OCI-LY7 (cell line): Measurements from ENCODE around the gene PITPNC1. TPM values are rescaled to one million over a fixed set of nuclear protein-coding genes. Genes with fewer than 3 reads are reported as not detected.

Experiments used
- BruUV-seq: library from RNA; stranded (reverse); fragments of 400-500 nt; replicated peaks from 2 replicates; lab custom pipeline; 2021; lab: Mats Ljungman, UMichigan
- CTCF ChIA-PET: fragments of 300-600 bp; sonication (Branson Sonifier 250); formaldehyde crosslinking; loops from one replicate; lab custom pipeline; 2022; ENCODE audit warnings: antibody characterized with exemption; ENCODE audit not compliant: unreplicated experiment; lab: Charles Lee
- POLR2A ChIA-PET: fragments of 300-600 bp; sonication (Branson Sonifier 250); formaldehyde crosslinking; loops from one replicate; lab custom pipeline; 2022; ENCODE audit warnings: antibody characterized with exemption; lab: Charles Lee
- DNase-seq: peaks from one replicate; pipeline ENCODE4 v3.0.0-alpha.2; 2015; ENCODE audit warnings: low spot score
- H2AFZ ChIP-seq: fragments of 200-600 bp; sonication (generic), shearing (Covaris generic); 2 replicates; pipeline ENCODE4 v1.6.1; 2014; ENCODE audit warnings: mild to moderate bottlenecking, antibody characterized with exemption, low read length, moderate library complexity
- H3K27ac ChIP-seq: fragments of 200-600 bp; sonication (generic); 2 replicates; pipeline ENCODE4 v1.5.1; 2014; ENCODE audit warnings: mixed run types, low read depth, mild to moderate bottlenecking, moderate library complexity, low read length, inconsistent platforms; ENCODE audit not compliant: poor library complexity, severe bottlenecking
- H3K36me3 ChIP-seq: fragments of 200-600 bp; sonication (generic); 2 replicates; pipeline ENCODE4 v1.6.1; 2014; ENCODE audit warnings: mild to moderate bottlenecking, antibody characterized with exemption, low read length, moderate library complexity, mixed read lengths; ENCODE audit not compliant: insufficient read depth
- H3K4me1 ChIP-seq: fragments of 200-600 bp; sonication (generic); 2 replicates; pipeline ENCODE4 v1.5.1; 2014; ENCODE audit warnings: mild to moderate bottlenecking, low read length; ENCODE audit not compliant: insufficient read depth, poor library complexity, severe bottlenecking
- H3K4me2 ChIP-seq: fragments of 200-600 bp; sonication (generic); 2 replicates; pipeline ENCODE4 v1.6.1; 2014; ENCODE audit warnings: mild to moderate bottlenecking, low read length
- H3K4me3 ChIP-seq: fragments of 200-600 bp; sonication (generic); 2 replicates; pipeline ENCODE4 v1.5.1; 2014; ENCODE audit warnings: mild to moderate bottlenecking, low read depth, low read length; ENCODE audit not compliant: poor library complexity, severe bottlenecking
- H3K79me2 ChIP-seq: fragments of 200-600 bp; sonication (generic); 2 replicates; pipeline ENCODE4 v1.6.1; 2016; ENCODE audit warnings: low read depth, mild to moderate bottlenecking, low read length, moderate library complexity, mixed read lengths; ENCODE audit not compliant: insufficient read depth
- H3K9me2 ChIP-seq: fragments of 200-600 bp; sonication (generic); 2 replicates; pipeline ENCODE4 v1.6.1; 2016; ENCODE audit warnings: mild to moderate bottlenecking, low read length, mixed read lengths; ENCODE audit not compliant: insufficient read depth
- H3K9me3 ChIP-seq: fragments of 200-600 bp; sonication (generic); 2 replicates; pipeline ENCODE4 v1.6.1; 2014; ENCODE audit warnings: mild to moderate bottlenecking, mixed run types, low read length, mixed read lengths
- H4K20me1 ChIP-seq: fragments of 200-600 bp; sonication (generic); 2 replicates; pipeline ENCODE4 v1.6.1; 2014; ENCODE audit warnings: mild to moderate bottlenecking, antibody characterized with exemption, low read length, moderate library complexity, mixed read lengths; ENCODE audit not compliant: insufficient read depth
- EZH2phosphoT487 ChIP-seq: fragments of 200-600 bp; sonication (generic); IDR thresholded peaks from 2 replicates; pipeline ENCODE4 v1.6.1; 2018; ENCODE audit warnings: low read depth, borderline replicate concordance, mild to moderate bottlenecking, mixed run types, antibody characterized with exemption, low read length, moderate library complexity, mixed read lengths
- intact Hi-C: fragments of 100-400 bp; cut with micrococcal nuclease; formaldehyde crosslinking; loops from one replicate; pipeline ENCODE4 v1.10.0; 2022; ENCODE audit not compliant: unreplicated experiment
- total RNA-seq, 2 experiments: library from RNA; depleted of rRNA in 1 of 2; stranded (reverse); fragments of >200 nt in 1 of 2; shearing (Covaris generic) in 1 of 2; gene quantifications; 2 replicates each; pipeline ENCODE4 v1.2.3, GENCODE V29; 2014 to 2022
- TF ChIP-seq, protein P1 (sequence below): fragments of 200-600 bp; sonication (generic); conservative IDR thresholded peaks from 2 replicates; pipeline ENCODE4 v1.5.1; 2014; ENCODE audit warnings: mild to moderate bottlenecking, antibody characterized with exemption, low read length, moderate library complexity, mixed read lengths

Gene PITPNC1
- total RNA-seq, 2 experiments from 2014 or later, result 14.3 to 21.1 TPM

DNA sequence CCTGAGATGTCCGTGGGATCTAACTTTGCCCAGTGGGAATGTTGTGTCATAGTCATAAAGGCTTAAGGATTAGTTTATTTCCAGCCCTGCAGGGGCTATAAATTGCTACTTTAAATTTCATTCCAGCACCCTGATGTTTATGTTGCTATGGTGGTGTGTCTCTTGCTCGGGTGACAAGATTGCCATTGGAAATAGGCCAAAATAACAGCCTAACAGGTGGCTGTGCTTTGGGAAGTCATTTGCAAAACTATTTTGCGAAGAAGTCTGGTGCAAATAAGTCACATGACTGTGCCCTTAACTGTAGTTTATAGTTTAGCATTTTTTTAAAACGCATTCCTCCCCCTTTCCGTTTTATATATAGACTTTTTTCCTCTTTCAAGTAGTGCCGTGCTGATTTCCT, 23.1 kb downstream of the PITPNC1 start:
- no peak overlapping the region for H2AFZ ChIP-seq
- peak overlapping the region; percentile 14; the same call in 1 of the 2 replicates for H3K4me2 ChIP-seq
- no peak overlapping the region for H3K27ac ChIP-seq
- ChIA-PET POLR2A (interaction anchor here (0.5 to 0.6 kb wide), 3 partner anchors 52 to 176 kb away, joined by 3 to 4 read pairs (median 3); no protein-coding TSS in a partner anchor), CTCF (no interaction called here)
- no peaks in the 10 kb centered on the region for H3K79me2 ChIP-seq
- intact Hi-C loops, result no loop called here
- TF ChIP-seq EZH2phosphoT487, result no peak
- TF ChIP-seq, protein P1, sequence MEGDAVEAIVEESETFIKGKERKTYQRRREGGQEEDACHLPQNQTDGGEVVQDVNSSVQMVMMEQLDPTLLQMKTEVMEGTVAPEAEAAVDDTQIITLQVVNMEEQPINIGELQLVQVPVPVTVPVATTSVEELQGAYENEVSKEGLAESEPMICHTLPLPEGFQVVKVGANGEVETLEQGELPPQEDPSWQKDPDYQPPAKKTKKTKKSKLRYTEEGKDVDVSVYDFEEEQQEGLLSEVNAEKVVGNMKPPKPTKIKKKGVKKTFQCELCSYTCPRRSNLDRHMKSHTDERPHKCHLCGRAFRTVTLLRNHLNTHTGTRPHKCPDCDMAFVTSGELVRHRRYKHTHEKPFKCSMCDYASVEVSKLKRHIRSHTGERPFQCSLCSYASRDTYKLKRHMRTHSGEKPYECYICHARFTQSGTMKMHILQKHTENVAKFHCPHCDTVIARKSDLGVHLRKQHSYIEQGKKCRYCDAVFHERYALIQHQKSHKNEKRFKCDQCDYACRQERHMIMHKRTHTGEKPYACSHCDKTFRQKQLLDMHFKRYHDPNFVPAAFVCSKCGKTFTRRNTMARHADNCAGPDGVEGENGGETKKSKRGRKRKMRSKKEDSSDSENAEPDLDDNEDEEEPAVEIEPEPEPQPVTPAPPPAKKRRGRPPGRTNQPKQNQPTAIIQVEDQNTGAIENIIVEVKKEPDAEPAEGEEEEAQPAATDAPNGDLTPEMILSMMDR, result no peak
- H4K20me1 ChIP-seq, result no peaks in the 10 kb centered on the region; the same call in 1 of the 2 replicates
- DNase-seq, result no peak
- peaks cover 36% of the 10 kb centered on the region for H3K4me1 ChIP-seq
- no peak overlapping the region for H3K4me3 ChIP-seq
- no peaks in the 10 kb centered on the region for H3K36me3 ChIP-seq
- H3K9me3 ChIP-seq, result no peaks in the 10 kb centered on the region
- no TSS peak for BruUV-seq
- H3K9me2 ChIP-seq, result no peaks in the 10 kb centered on the region

DNA sequence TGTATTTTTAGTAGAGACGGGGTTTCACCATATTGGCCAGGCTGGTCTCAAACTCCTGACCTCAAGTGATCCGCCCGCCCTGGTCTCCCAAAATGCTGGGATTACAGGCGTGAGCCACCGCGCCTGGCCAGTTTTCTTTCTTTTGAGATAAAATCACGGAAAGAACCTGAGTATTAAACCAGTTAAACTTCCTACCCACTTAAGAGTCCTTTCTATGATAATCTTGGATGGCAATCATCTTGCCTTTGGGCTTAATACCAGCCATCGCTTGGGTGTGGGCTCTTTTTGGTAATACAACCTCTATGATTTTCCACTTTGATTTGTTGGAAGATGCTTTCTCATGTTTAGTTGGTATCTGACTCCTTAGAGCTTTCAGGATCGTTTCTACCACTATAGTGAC, 24.0 kb downstream of the PITPNC1 start:
- no peak for TF ChIP-seq EZH2phosphoT487
- TF ChIP-seq, protein P1, result no peak
- Histone ChIP-seq H3K4me1 (peaks cover 36% of the 10 kb centered on the region), H3K4me3 (no peak overlapping the region), H4K20me1 (no peaks in the 10 kb centered on the region), H3K36me3 (no peaks in the 10 kb centered on the region), H3K9me2 (no peaks in the 10 kb centered on the region), H3K79me2 (no peaks in the 10 kb centered on the region), H3K4me2 (no peak overlapping the region), H3K27ac (no peak overlapping the region), H2AFZ (no peak overlapping the region), H3K9me3 (no peaks in the 10 kb centered on the region)
- no TSS peak for BruUV-seq
- DNase-seq, result no peak
- intact Hi-C loops, result no loop called here
- ChIA-PET CTCF (no interaction called here), POLR2A (no interaction called here)

DNA sequence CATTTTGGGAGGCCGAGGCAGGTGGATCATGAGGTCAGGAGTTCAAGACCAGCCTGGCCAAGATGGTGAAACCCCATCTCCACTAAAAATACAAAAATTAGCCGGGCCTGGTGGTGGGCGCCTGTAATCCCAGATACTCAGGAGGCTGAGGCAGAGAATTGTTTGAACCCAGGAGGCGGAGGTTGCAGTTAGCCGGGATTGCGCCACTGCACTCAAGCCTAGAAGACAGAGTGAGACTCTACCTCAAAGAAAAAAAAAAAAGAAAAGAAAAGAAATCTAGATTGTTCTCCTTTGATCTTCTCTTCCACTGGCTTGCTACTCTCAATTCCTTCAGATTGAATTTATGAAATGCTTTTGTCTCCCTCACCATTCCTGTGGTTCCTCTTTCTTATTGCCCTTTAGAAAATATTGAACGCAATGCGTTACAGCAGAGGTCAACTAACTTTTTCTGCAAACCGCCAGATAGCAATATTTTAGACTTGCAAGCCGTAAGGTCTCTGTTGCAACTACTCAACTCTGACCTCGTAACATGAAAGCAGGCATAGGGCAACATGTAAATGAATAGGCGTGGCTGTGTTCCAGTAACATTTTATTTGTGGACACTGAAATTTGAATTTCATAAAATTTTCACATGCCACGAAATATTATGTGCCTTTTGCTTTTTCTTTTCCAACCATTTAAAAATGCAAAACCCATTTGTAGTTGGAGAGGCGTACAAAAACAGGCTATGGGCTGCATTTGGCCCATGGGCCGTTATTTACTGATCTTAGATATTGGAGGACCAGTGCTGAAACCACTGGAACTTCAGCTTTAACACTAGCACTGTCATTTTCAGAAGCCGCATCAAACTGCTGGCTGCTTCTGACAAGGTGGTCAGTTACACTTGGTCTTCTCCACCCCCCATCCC, 24.8 kb downstream of the PITPNC1 start:
- Histone ChIP-seq H3K4me2 (peak overlapping the region; percentile 60), H2AFZ (peak overlapping the region; percentile 63), H3K36me3 (no peaks in the 10 kb centered on the region), H4K20me1 (no peaks in the 10 kb centered on the region), H3K4me3 (no peak overlapping the region), H3K27ac (no peak overlapping the region), H3K79me2 (no peaks in the 10 kb centered on the region), H3K4me1 (peaks cover 36% of the 10 kb centered on the region), H3K9me2 (no peaks in the 10 kb centered on the region), H3K9me3 (no peaks in the 10 kb centered on the region)
- ChIA-PET CTCF (no interaction called here), POLR2A (no interaction called here)
- intact Hi-C loops, result no loop called here
- DNase-seq, result peak; percentile 11
- TF ChIP-seq EZH2phosphoT487, result no peak
- no TSS peak for BruUV-seq
